Effector CD8-positive, alpha-beta T cell (primary cell): Measurements from ENCODE around the gene NTNG2.
A peak's percentile ranks its signal among the peaks of the same experiment; 100 is the strongest.

ENCODE experiments used
- DNase-seq: peaks from one replicate; lab custom pipeline; 2025; lab: John Stamatoyannopoulos, UW

NTNG2 gene

GRCh38 chr9:132204883-132205282 lies 43.0 kb downstream of the NTNG2 start:
- no peak for DNase-seq

- no peak for DNase-seq
Measured at GRCh38 chr9:132207215-132207614, 45.4 kb downstream of the NTNG2 start.

GRCh38 chr9:132207839-132208615 lies 46.2 kb downstream of the NTNG2 start:
- no peak for DNase-seq

GRCh38 chr9:132209228-132209627 lies 47.4 kb downstream of the NTNG2 start:
- DNase-seq: no peak

- no peak for DNase-seq
Measured at GRCh38 chr9:132210472-132211145, 48.8 kb downstream of the NTNG2 start.

GRCh38 chr9:132211570-132211969 lies 49.7 kb downstream of the NTNG2 start:
- no peak for DNase-seq

- no peak for DNase-seq
Measured at GRCh38 chr9:132214027-132214622, 52.3 kb downstream of the NTNG2 start.

- DNase-seq: no peak
Measured at GRCh38 chr9:132216861-132217619, 55.2 kb downstream of the NTNG2 start.

GRCh38 chr9:132218208-132218607 lies 56.4 kb downstream of the NTNG2 start:
- no peak for DNase-seq

GRCh38 chr9:132221941-132222340 lies 60.1 kb downstream of the NTNG2 start:
- no peak for DNase-seq

- no peak for DNase-seq
Measured at GRCh38 chr9:132224645-132225044, 62.8 kb downstream of the NTNG2 start.

- DNase-seq: no peak
Measured at GRCh38 chr9:132226571-132227430, 64.9 kb downstream of the NTNG2 start.

- DNase-seq: no peak
Measured at GRCh38 chr9:132228062-132228461, 66.2 kb downstream of the NTNG2 start.

- no peak for DNase-seq
Measured at GRCh38 chr9:132230605-132231004, 68.7 kb downstream of the NTNG2 start.

- DNase-seq: no peak
Measured at GRCh38 chr9:132231019-132231701, 69.3 kb downstream of the NTNG2 start.

GRCh38 chr9:132232522-132232921 lies 70.7 kb downstream of the NTNG2 start:
- no peak for DNase-seq

- DNase-seq: no peak
Measured at GRCh38 chr9:132233138-132233537, 71.3 kb downstream of the NTNG2 start.

GRCh38 chr9:132234535-132234934 lies 72.7 kb downstream of the NTNG2 start:
- no peak for DNase-seq

GRCh38 chr9:132235125-132235524 lies 73.3 kb downstream of the NTNG2 start:
- DNase-seq: no peak

- DNase-seq: peak; percentile 66
Measured at GRCh38 chr9:132235894-132236661, 74.2 kb downstream of the NTNG2 start.
